CD4-positive, alpha-beta T cell treated with Interleukin-1 beta for 1 hour (primary cell): ENCODE data around the gene DOCK4.

Source experiments
- DNase-seq, 2 donors: peaks; one replicate each; pipeline ENCODE4 v3.0.0-alpha.2; 2020 to 2022

The DOCK4 gene

GRCh38 chr7:111883241-111883640 is 323.0 kb downstream of the DOCK4 start:
- DNase-seq, result no peak

- no peak for DNase-seq
These were observed 327.4 kb downstream of the DOCK4 start for GRCh38 chr7:111878785-111879184.

- DNase-seq, result no peak
These were observed 328.3 kb downstream of the DOCK4 start for GRCh38 chr7:111877931-111878330.

- no peak for DNase-seq
These were observed 332.1 kb downstream of the DOCK4 start for GRCh38 chr7:111873963-111874690.

GRCh38 chr7:111873326-111873646 is 332.9 kb downstream of the DOCK4 start:
- no peak for DNase-seq

GRCh38 chr7:111872450-111873325 is 333.5 kb downstream of the DOCK4 start:
- no peak for DNase-seq

GRCh38 chr7:111871283-111871682 is 334.9 kb downstream of the DOCK4 start:
- no peak for DNase-seq

GRCh38 chr7:111869280-111869679 is 336.9 kb downstream of the DOCK4 start:
- DNase-seq, result no peak

GRCh38 chr7:111867348-111867931 is 338.8 kb downstream of the DOCK4 start:
- no peak for DNase-seq

GRCh38 chr7:111866787-111867186 is 339.4 kb downstream of the DOCK4 start:
- no peak for DNase-seq

GRCh38 chr7:111865430-111865829 is 340.8 kb downstream of the DOCK4 start:
- DNase-seq, result no peak

GRCh38 chr7:111864291-111864976 is 341.8 kb downstream of the DOCK4 start:
- DNase-seq, result no peak

GRCh38 chr7:111863269-111863668 is 342.9 kb downstream of the DOCK4 start:
- no peak for DNase-seq

GRCh38 chr7:111860248-111860647 is 346.0 kb downstream of the DOCK4 start:
- no peak for DNase-seq

GRCh38 chr7:111858331-111858730 is 347.9 kb downstream of the DOCK4 start:
- DNase-seq, result no peak

GRCh38 chr7:111855842-111856227 is 350.4 kb downstream of the DOCK4 start:
- DNase-seq, result no peak

- DNase-seq, result no peak
These were observed 350.9 kb downstream of the DOCK4 start for GRCh38 chr7:111855161-111855841.

GRCh38 chr7:111853201-111853990 is 352.8 kb downstream of the DOCK4 start:
- no peak for DNase-seq

- DNase-seq, result no peak
These were observed 354.1 kb downstream of the DOCK4 start for GRCh38 chr7:111852081-111852480.

- no peak for DNase-seq
These were observed 359.3 kb downstream of the DOCK4 start for GRCh38 chr7:111846898-111847297.

- DNase-seq, result no peak
These were observed 360.3 kb downstream of the DOCK4 start for GRCh38 chr7:111845853-111846252.
